ENCODE data around the gene IDH3B.

Gene IDH3B

GRCh38 chr20:2706688-2707352, 42.8 kb upstream of the IDH3B start:
- H3K27ac ChIP-seq: no peak overlapping the region
- POLR2A ChIA-PET (ENCODE audit: low non-redundant PET): no interaction called here
- no peak for DNase-seq (ENCODE audit: low spot score)
- CTCF ChIA-PET: interaction anchor here (0.6 kb wide), 1 partner anchor 89 kb away, joined by 3 read pairs; no protein-coding TSS in a partner anchor
- no peak for TF ChIP-seq CTCF (conservative IDR thresholded peaks at IDR 0.05; ENCODE audit: low read depth)

- H3K27ac ChIP-seq: no peak overlapping the region
- DNase-seq (ENCODE audit: low spot score): no peak
- TF ChIP-seq CTCF (conservative IDR thresholded peaks at IDR 0.05; ENCODE audit: low read depth): no peak
- CTCF ChIA-PET: no interaction called here
- POLR2A ChIA-PET (ENCODE audit: low non-redundant PET): no interaction called here
Observed at GRCh38 chr20:2705931-2706645, 42.1 kb upstream of the IDH3B start.

- DNase-seq (ENCODE audit: low spot score): no peak
- CTCF ChIA-PET: no interaction called here
- no peak overlapping the region for H3K27ac ChIP-seq
- POLR2A ChIA-PET (ENCODE audit: low non-redundant PET): no interaction called here
- no peak for TF ChIP-seq CTCF (conservative IDR thresholded peaks at IDR 0.05; ENCODE audit: low read depth)
Observed at GRCh38 chr20:2703716-2704475, 39.9 kb upstream of the IDH3B start.

GRCh38 chr20:2701671-2702081, 37.7 kb upstream of the IDH3B start:
- no peak for DNase-seq (ENCODE audit: low spot score)
- H3K27ac ChIP-seq: no peak overlapping the region
- CTCF ChIA-PET: interaction anchor here (1.3 kb wide), 1 partner anchor 12 kb away, joined by 4 read pairs; no protein-coding TSS in a partner anchor
- TF ChIP-seq CTCF (conservative IDR thresholded peaks at IDR 0.05; ENCODE audit: low read depth): no peak
- POLR2A ChIA-PET (ENCODE audit: low non-redundant PET): no interaction called here

- DNase-seq (ENCODE audit: low spot score): no peak
- H3K27ac ChIP-seq: no peak overlapping the region
- CTCF ChIA-PET: interaction anchor here (1.3 kb wide), 1 partner anchor 12 kb away, joined by 4 read pairs; no protein-coding TSS in a partner anchor
- POLR2A ChIA-PET (ENCODE audit: low non-redundant PET): no interaction called here
- no peak for TF ChIP-seq CTCF (conservative IDR thresholded peaks at IDR 0.05; ENCODE audit: low read depth)
Observed at GRCh38 chr20:2700913-2701620, 37.1 kb upstream of the IDH3B start.
